DND-41 (cell line): ENCODE data around the gene RNASE13.

Source experiments
- ATAC-seq: fragments of 200-7000 bp; cut with Tn5 transposase; 3 replicates; pipeline ENCODE4 v1.9.1; 2021; ENCODE audit warnings: low read depth; ENCODE audit not compliant: insufficient read depth
- DNase-seq: peaks from one replicate; pipeline ENCODE4 v3.0.0-alpha.2; 2020
- H2AFZ ChIP-seq: 2 replicates; pipeline ENCODE4 v1.6.0; 2012; ENCODE audit warnings: low read depth, low read length
- H3K27ac ChIP-seq: 2 replicates; pipeline ENCODE4 v1.5.1; 2012; ENCODE audit warnings: low read length, inconsistent platforms
- H3K27me3 ChIP-seq: fragments of 200-600 bp; sonication (generic); 2 replicates; pipeline ENCODE4 v1.6.0; 2012; ENCODE audit warnings: low read length, mild to moderate bottlenecking, inconsistent platforms; ENCODE audit not compliant: insufficient read depth, poor library complexity
- H3K36me3 ChIP-seq: 2 replicates; pipeline ENCODE4 v1.5.1; 2012; ENCODE audit warnings: low read length, inconsistent platforms; ENCODE audit not compliant: insufficient read depth
- H3K4me1 ChIP-seq: 2 replicates; pipeline ENCODE4 v1.5.1; 2012; ENCODE audit warnings: mild to moderate bottlenecking, low read length; ENCODE audit not compliant: insufficient read depth
- H3K4me2 ChIP-seq: 2 replicates; pipeline ENCODE4 v1.6.0; 2012; ENCODE audit warnings: mild to moderate bottlenecking, moderate library complexity, low read length, inconsistent platforms; ENCODE audit not compliant: insufficient read depth
- H3K4me3 ChIP-seq, 2 experiments: fragments of 200-600 bp in 1 of 2; shearing (Covaris generic) in 1 of 2; 2 replicates each; pipeline ENCODE4 v1.5.1; 2012 to 2016; ENCODE audit warnings: inconsistent platforms in 2 of 2, low read length in 2 of 2, mild to moderate bottlenecking in 2 of 2, low read depth in 1 of 2, moderate library complexity in 1 of 2
- H3K79me2 ChIP-seq: 2 replicates; pipeline ENCODE4 v1.6.0; 2012; ENCODE audit warnings: low read length, inconsistent platforms; ENCODE audit not compliant: insufficient read depth
- H3K9ac ChIP-seq: 2 replicates; pipeline ENCODE4 v1.6.0; 2012; ENCODE audit warnings: low read depth, mild to moderate bottlenecking, inconsistent platforms, low read length, moderate library complexity
- H3K9me3 ChIP-seq: 2 replicates; pipeline ENCODE4 v1.5.1; 2012; ENCODE audit warnings: low read length, moderate library complexity, mild to moderate bottlenecking, inconsistent platforms; ENCODE audit not compliant: insufficient read depth, severe bottlenecking
- H4K20me1 ChIP-seq: 2 replicates; pipeline ENCODE4 v1.6.0; 2012; ENCODE audit warnings: low read length; ENCODE audit not compliant: insufficient read depth
- CTCF ChIP-seq: IDR thresholded peaks from 2 replicates; pipeline ENCODE4 v1.5.1; 2012; ENCODE audit warnings: borderline replicate concordance, low read length, moderate library complexity, mild to moderate bottlenecking; ENCODE audit not compliant: poor library complexity, severe bottlenecking; ENCODE audit errors: extremely low read depth
- EZH2 ChIP-seq: IDR thresholded peaks from 3 replicates; pipeline ENCODE4 v1.6.1; 2012; ENCODE audit warnings: borderline replicate concordance, low read depth, mild to moderate bottlenecking, moderate library complexity, low read length, inconsistent platforms; ENCODE audit not compliant: severe bottlenecking

The RNASE13 gene

DNA sequence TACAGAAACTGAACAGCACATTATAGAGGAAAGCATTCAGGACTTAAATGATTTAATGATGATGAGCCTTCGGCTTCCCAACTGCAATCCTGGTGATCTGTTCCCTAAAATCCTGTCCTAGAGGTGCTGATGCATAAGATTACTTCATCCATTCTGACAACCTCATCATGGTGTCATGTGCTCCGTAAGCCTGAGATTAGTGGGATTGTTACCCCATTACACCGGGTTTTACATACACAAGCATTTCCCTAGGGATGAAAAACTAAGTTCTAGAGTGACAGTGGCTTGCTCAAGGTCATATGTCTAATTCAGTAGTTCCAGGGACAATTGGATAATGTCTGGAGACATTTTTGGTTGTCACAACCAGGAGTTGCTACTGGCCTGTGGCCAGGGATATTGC lies 2.5 kb upstream of the RNASE13 start:
- no peaks in the 10 kb centered on the region for H3K79me2 ChIP-seq
- no peak overlapping the region for H2AFZ ChIP-seq
- no peaks in the 10 kb centered on the region for H3K9me3 ChIP-seq
- H3K4me3 ChIP-seq, result no peak overlapping the region
- H3K9ac ChIP-seq, result no peak overlapping the region
- peaks cover 12% of the 10 kb centered on the region for H3K27me3 ChIP-seq
- H3K4me2 ChIP-seq, result no peak overlapping the region
- no peaks in the 10 kb centered on the region for H3K4me1 ChIP-seq
- DNase-seq (no peak), ATAC-seq (no peak)
- no peaks in the 10 kb centered on the region for H4K20me1 ChIP-seq
- no peak for TF ChIP-seq CTCF
- TF ChIP-seq EZH2, result no peak
- H3K36me3 ChIP-seq, result no peaks in the 10 kb centered on the region
- H3K27ac ChIP-seq, result no peak overlapping the region

GRCh38 chr14:21036751-21037150 lies 2.1 kb upstream of the RNASE13 start:
- no peak overlapping the region for H3K9ac ChIP-seq
- TF ChIP-seq CTCF (no peak), EZH2 (no peak)

DNA sequence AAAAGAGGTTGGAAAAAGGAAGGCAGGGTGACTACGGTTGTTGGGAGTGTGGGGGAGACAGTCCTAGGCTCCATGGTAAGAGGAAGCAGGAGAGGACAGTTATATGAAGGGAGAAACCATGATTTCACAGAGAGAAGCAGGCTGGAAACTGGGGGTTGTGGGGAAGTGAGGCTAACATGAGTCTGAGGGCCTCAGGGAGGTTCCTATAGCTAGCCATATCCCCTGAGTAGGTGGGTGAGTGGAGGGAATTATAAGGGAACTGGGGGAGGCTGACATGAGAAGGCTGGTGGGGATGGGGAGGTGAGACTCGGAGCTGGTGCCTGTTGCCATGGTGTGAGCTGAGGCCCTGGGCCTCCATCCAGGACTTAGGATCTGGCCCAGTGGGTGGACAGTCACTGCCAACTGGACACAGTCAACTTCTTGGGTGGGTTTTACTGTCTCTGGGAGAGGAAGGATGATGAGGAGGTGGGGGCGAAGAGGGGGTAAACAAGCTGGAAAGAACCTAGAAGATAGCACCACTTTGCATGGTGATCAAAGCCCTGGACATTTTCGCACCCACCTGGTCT lies 1.4 kb downstream of the RNASE13 start:
- ATAC-seq (no peak), DNase-seq (no peak)
- H3K9ac ChIP-seq, result no peak overlapping the region
- no peaks in the 10 kb centered on the region for H4K20me1 ChIP-seq
- no peaks in the 10 kb centered on the region for H3K79me2 ChIP-seq
- H3K4me2 ChIP-seq, result no peak overlapping the region
- no peak overlapping the region for H3K27ac ChIP-seq
- H3K9me3 ChIP-seq, result no peaks in the 10 kb centered on the region
- no peak overlapping the region for H3K4me3 ChIP-seq
- H3K36me3 ChIP-seq, result no peaks in the 10 kb centered on the region
- H3K4me1 ChIP-seq, result no peaks in the 10 kb centered on the region
- no peak overlapping the region for H2AFZ ChIP-seq
- peaks cover 30% of the 10 kb centered on the region for H3K27me3 ChIP-seq
- TF ChIP-seq CTCF (no peak), EZH2 (no peak)

More at GRCh38 chr14:21036751-21037150, 2.1 kb upstream of the RNASE13 start:
- Histone ChIP-seq H3K27me3 (peaks cover 16% of the 10 kb centered on the region), H3K4me1 (no peaks in the 10 kb centered on the region), H4K20me1 (no peaks in the 10 kb centered on the region), H3K4me2 (no peak overlapping the region), H3K27ac (no peak overlapping the region), H3K36me3 (no peaks in the 10 kb centered on the region), H3K79me2 (no peaks in the 10 kb centered on the region), H2AFZ (no peak overlapping the region), H3K9me3 (no peaks in the 10 kb centered on the region), H3K4me3 (no peak overlapping the region)
- DNase-seq (no peak), ATAC-seq (no peak)

DNA sequence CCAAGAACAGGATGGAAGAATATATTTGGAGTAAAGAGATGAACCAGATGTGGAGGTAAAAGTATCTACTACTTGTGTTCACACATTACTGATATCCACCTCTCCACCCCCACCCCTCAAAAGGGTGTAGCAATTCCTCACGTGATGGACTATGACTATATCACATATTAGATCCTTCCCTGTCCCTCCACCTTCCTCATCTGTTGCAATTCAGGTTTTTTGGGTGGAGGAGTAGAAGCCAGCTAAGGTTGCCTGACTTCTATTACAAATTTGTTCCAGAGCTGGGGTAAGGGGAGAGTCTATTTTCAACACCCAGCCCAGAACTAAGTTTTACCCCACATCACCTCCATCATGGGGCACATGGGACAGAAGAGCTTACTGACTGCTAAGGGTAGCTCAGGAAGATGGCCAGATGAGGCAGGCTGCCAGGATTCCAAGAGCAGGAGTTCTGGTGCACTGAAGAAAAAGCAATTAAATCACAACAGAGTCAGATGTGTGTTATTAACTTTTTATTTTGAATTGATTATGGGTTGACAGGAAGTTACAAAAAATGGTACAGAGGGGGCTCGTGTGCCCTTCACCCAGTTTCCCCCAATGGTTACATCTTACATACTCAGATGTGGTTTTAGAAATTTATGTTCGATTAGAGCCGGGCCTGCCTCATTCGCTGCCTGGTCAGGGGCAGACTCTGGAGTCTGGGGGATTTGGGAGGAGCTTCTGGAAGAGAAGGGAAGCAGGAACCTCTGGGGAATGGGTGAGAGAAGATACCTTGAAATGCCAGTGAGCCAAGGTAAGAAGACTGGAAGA lies 2.1 kb downstream of the RNASE13 start:
- DNase-seq (no peak), ATAC-seq (no peak)
- TF ChIP-seq CTCF (no peak), EZH2 (no peak)
- Histone ChIP-seq H3K27ac (no peak overlapping the region), H3K27me3 (peaks cover 30% of the 10 kb centered on the region), H3K9me3 (no peaks in the 10 kb centered on the region), H3K4me3 (no peak overlapping the region), H3K4me1 (no peaks in the 10 kb centered on the region), H2AFZ (no peak overlapping the region), H3K4me2 (no peak overlapping the region), H3K36me3 (no peaks in the 10 kb centered on the region), H3K79me2 (no peaks in the 10 kb centered on the region), H4K20me1 (no peaks in the 10 kb centered on the region), H3K9ac (no peak overlapping the region)
